Coronary artery (tissue), 2 donors: ENCODE results near the gene SV2B.

Source experiments
- DNase-seq: peaks from one replicate; pipeline ENCODE4 v3.0.0-alpha.2; 2017; ENCODE audit warnings: low spot score
- H3K27ac ChIP-seq, 2 donors: fragments of 200-600 bp; sonication (generic); one replicate each; pipeline ENCODE4 v1.5.1; 2016 to 2019
- H3K4me3 ChIP-seq: fragments of 200-600 bp; sonication (generic); 2 replicates; pipeline ENCODE4 v1.5.1; 2016; ENCODE audit warnings: mild to moderate bottlenecking, moderate library complexity
- CTCF ChIP-seq: fragments of 200-600 bp; sonication (generic); IDR thresholded peaks from one replicate; pipeline ENCODE4 v1.5.1; 2019; ENCODE audit warnings: antibody characterized with exemption

Gene SV2B

DNA sequence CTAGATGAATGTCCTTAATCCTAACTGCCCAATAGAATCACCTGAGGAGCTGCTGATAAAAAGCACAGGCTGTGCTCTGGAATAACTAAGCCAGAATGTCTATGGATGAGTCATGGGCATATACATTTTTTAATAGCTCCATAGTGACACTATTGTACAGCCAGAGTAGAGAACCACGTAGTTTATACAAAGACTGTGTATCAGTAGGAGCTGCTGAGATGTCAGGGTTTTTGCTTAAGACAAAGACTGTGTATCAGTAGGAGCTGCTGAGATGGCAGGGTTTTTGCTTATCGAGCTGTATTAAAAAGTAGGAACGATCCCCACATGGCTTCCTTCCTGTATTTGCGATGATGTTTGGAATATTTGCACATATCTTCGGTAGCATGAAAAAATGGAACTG is 137.4 kb downstream of the SV2B start:
- no peak overlapping the region for H3K27ac ChIP-seq
- no peak for TF ChIP-seq CTCF
- H3K4me3 ChIP-seq = no peak overlapping the region
- no peak for DNase-seq

DNA sequence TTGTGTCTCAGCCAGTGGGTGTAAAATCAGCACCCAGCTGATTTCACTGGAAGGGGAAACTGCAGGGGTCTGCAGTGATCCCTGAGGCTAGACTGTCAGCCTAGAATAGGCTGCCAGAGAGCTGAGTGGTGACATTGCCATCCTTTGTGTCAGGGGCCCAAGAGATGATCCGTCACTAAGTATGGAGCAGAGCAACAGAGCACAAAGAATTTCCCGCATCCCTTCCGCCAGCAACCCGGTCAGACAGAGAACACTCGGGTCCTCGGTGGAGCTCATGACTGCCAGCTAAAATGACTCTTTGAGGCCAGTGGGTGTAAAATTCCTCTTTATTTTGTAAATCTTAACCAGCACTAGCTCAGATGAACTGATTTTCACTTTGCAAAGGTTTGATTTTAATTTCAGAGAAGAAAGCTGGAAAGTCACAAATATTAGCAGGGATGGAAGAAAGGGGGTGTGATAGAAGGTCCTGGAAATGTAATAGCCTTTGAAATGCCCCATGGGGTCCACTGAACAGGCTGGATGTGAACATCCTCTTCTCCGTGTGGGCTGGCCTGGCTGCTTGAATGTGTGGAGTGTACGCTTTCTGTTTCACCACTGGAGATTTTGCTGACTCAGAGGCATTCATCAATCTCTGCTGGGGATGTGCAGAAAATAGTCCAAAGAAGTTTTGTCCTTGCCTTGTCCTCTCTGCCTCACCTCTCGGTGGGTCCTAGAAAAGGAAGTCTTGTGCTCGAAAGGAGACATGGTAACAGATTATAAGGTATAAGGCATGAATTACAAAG is 138.8 kb downstream of the SV2B start:
- no peak for TF ChIP-seq CTCF
- peak overlapping the region in 1 of 2 donors; percentile 11 for H3K27ac ChIP-seq
- DNase-seq = no peak
- no peak overlapping the region for H3K4me3 ChIP-seq

GRCh38 chr15:91243826-91244225 is 143.8 kb downstream of the SV2B start:
- no peak for TF ChIP-seq CTCF
- Histone ChIP-seq H3K4me3 (no peak overlapping the region), H3K27ac (no peak overlapping the region)
- DNase-seq = no peak

GRCh38 chr15:91244919-91245318 is 144.9 kb downstream of the SV2B start:
- Histone ChIP-seq H3K27ac (no peak overlapping the region), H3K4me3 (no peak overlapping the region)
- no peak for TF ChIP-seq CTCF
- no peak for DNase-seq

GRCh38 chr15:91246998-91247397 is 146.9 kb downstream of the SV2B start:
- TF ChIP-seq CTCF = no peak
- no peak for DNase-seq
- Histone ChIP-seq H3K4me3 (no peak overlapping the region), H3K27ac (no peak overlapping the region)

- no peak for TF ChIP-seq CTCF
- H3K27ac ChIP-seq = no peak overlapping the region
- no peak for DNase-seq
- H3K4me3 ChIP-seq = no peak overlapping the region
These were observed 149.5 kb downstream of the SV2B start for GRCh38 chr15:91249591-91249990.

DNA sequence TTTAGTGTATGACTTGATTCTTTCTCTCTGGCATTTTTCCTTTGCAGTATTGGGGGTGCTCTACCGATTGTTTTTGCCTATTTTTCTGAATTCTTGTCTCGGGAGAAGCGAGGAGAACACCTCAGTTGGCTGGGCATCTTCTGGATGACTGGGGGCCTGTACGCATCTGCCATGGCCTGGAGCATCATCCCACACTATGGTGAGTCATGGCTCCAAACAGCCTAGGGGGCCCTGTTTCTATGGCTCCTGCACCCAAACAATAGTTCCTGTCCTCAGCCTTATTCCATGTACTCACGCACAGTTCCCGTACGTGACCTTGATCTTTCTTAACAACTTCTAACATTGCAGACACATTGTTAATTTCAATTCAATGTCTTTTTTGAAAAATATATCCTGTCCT is 152.3 kb downstream of the SV2B start:
- no peak overlapping the region for H3K27ac ChIP-seq
- H3K4me3 ChIP-seq = no peak overlapping the region
- DNase-seq = no peak
- TF ChIP-seq CTCF = no peak
